Cardiac septum (tissue), 1 donor: Measurements from ENCODE around the gene ECHDC3. TPM values are rescaled to one million over a fixed set of nuclear protein-coding genes. Genes with fewer than 3 reads are reported as not detected.

Experiments
- DNase-seq: peaks from one replicate; pipeline ENCODE4 v3.0.0-alpha.2; 2020; ENCODE audit warnings: low spot score
- intact Hi-C: fragments of 100-400 bp; cut with DNase I; formaldehyde crosslinking; loops from one replicate; pipeline ENCODE4 v1.14.0; 2022
- total RNA-seq: library from RNA; stranded (reverse); fragmentation: NEBNext Ultra II Directional; extraction: Animal tissue kit (Norgen Biotek cat#: 25700); gene quantifications from one replicate; pipeline ENCODE4 v1.2.1, GENCODE V29; 2021
- donor health status: DM: no; HTN: no; CAD: no.

Gene ECHDC3
- total RNA-seq, 1 donor from 2014 or later, result 35.1 TPM

DNA sequence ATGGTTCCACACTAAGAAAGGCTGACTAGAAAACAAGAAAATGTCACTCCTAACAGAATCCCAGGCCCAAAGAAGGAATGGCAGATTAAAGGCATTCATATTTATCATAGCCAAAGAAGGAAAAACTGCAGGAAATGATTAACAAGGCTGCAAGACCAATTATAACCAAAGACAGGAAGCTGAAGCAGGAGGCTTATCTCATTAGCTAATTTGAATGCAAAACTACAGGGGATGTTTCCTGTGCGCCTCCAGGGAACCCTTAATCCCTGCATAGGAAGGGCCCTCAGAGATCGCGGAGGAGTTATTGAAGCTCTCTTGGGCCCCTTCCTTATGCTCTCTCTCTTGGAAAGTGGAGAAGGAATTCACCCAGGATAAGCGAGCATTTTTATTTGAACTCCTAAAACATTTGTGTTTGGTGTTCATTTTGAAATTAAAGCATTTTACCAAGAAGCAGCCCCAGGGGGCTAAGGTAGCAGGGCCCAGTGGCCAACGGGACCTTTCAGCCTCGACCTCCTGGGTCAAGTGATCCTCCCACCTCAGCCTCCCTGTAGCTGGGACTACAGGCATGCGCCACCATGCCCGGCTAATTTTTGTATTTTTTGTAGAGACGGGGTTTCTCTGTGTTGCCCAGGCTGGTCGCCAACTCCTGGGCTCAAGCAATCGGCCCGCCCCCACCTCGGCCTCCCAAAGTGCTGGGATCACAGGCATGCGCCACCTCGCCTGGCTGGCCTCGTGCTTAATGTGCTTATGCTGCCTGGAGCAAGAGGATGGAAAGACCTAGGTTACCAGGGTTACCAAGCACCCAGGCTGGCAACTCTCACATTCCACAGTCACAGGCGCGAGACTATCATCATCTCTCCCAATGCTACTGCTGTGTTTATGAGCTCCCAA, 56.9 kb downstream of the ECHDC3 start:
- DNase-seq, result no peak
- intact Hi-C loops, result no loop called here

DNA sequence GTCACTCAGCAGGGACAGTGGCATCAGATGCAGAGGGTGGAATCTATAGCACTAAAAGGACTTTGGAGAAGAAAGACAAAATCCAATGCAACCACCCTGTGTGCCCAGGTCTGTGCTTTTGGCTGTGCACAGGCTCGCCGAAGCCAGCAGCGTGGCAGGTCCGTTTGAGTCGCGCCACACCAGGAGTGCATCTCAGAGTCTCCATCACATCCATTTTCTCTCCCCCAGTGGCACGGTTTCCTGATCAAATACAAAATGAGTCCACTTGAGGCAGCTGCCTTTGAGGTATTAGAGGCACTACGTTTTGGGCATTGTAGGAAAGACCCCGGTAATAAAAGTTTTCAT, 57.5 kb downstream of the ECHDC3 start:
- intact Hi-C loops, result no loop called here
- no peak for DNase-seq

- DNase-seq, result no peak
- intact Hi-C loops, result no loop called here
Measured at GRCh38 chr10:11804336-11804735, 62.2 kb downstream of the ECHDC3 start.

GRCh38 chr10:11805792-11806191, 63.6 kb downstream of the ECHDC3 start:
- intact Hi-C loops, result no loop called here
- DNase-seq, result no peak

DNA sequence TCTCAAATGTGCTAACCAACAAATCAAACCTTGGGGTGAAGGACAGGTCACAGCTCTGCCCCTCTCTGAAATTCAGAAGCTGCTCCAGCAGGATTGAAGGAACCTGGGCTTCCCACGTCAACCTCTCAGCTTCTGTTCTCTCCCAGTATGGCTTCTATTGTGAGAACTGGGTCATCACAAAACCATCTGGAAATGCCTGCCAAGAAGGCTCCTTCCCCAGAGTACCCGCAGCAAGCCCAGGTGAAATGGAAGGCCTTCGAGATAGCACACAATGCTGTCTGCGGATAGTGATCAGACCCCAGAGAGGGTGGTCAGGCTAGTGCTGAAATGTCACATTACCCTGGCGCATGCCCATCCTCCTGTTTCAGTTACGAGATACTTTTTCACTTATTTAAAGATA, 64.5 kb downstream of the ECHDC3 start:
- intact Hi-C loops, result no loop called here
- no peak for DNase-seq

DNA sequence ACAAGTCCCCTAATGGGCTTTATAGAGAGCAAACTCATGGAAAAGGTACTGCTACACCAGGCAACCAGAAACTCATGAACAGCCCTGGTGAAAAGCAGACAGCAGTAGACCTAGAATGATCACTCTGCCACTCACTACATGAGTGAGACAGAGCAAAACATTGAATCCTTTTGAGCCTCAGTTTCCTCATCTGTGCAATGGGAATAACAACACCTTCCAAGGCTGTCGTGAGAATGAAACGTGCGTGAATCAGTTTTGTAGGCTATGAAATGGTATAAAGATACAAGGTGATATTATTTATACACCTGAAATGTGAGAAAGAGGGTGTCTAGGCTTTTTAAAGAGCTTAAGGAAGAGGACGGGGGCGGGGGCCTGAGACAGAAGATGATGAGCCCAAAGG, 66.6 kb downstream of the ECHDC3 start:
- intact Hi-C loops, result no loop called here

DNA sequence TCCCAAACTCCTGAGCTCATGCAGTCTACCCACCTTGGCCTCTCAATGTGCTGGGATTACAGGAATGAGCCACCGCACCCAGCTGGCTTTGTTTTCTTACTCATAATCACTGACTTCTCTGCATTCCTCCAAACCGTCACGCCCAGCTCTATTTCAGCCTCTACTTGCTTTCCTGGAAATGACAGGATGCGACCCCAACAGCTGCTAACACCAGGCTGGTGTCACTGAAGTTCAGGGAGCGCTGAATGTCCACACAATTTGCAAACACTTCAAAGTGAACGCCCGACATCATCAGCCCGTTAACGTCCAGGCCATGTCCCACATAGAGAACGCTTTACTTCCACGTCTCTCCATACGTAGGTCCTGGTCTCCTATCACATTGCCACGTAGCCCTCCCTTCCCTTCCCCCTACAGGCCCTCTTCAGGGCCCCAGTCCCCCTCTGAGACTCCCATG, 68.2 kb downstream of the ECHDC3 start:
- no peak for DNase-seq
- intact Hi-C loops, result no loop called here

More for the DNA sequence above, 66.6 kb downstream of the ECHDC3 start:
- DNase-seq, result no peak

- DNase-seq, result no peak
- intact Hi-C loops, result no loop called here
Measured at GRCh38 chr10:11810973-11811372, 68.8 kb downstream of the ECHDC3 start.

DNA sequence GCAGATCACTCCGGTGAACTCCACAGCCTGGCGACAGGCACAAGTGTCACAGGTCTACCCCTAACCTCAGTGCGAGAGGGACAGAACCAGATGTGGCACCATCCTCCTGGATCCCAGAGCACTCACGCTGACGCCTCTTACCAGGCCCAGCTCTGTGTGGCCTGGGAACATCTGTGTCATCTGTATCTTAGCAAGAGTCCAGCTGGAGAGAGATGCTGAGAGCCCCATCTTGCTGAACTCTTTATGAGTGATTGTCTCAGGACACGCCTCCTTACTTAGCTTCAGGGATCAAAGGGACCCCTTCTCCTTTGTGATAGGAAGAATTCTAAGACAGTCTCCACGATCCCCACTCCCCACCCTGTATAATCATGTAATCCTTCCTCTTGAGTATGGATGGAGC, 71.0 kb downstream of the ECHDC3 start:
- intact Hi-C loops, result no loop called here

More for the DNA sequence above, 71.0 kb downstream of the ECHDC3 start:
- no peak for DNase-seq

Other genes with a start within 250 kb of the ECHDC3 start
- gene USP6NL, start 130.7 kb upstream of the ECHDC3 start, total RNA-seq, result 10.5 TPM
- gene PROSER2, start 81.0 kb downstream of the ECHDC3 start, total RNA-seq, result 1.3 TPM